K562 (cell line): ENCODE data around the gene PPP1R10. TPM values are rescaled to one million over a fixed set of nuclear protein-coding genes. Genes with fewer than 3 reads are reported as not detected.

Experiments
- GABPA ChIP-seq: fragments of 200-800 bp; sonication (Bioruptor generic); conservative IDR thresholded peaks from 2 replicates; pipeline ENCODE4 v1.6.1; 2016; ENCODE audit warnings: low read depth, missing genetic modification characterization, missing compliant biosample characterization
- KDM5B ChIP-seq: fragments of 200-600 bp; sonication (generic); IDR thresholded peaks from 2 replicates; pipeline ENCODE4 v1.6.1; 2012; ENCODE audit warnings: low read depth, mild to moderate bottlenecking, moderate library complexity, low read length, control low read depth, inconsistent platforms; ENCODE audit not compliant: insufficient replicate concordance
- NFIX ChIP-seq: fragments of 250-450 bp; sonication (Bioruptor Pico); IDR thresholded peaks from 2 replicates; pipeline ENCODE4 v1.4.0; 2020; ENCODE audit warnings: low read depth, mild to moderate bottlenecking, moderate library complexity
- PURB ChIP-seq: sonication (generic); formaldehyde crosslinking; IDR thresholded peaks from 2 replicates; pipeline ENCODE4 v1.9.0; 2021; ENCODE audit warnings: low read depth, mild to moderate bottlenecking, missing genetic modification reagents
- ZBTB1 ChIP-seq: sonication (generic); formaldehyde crosslinking; IDR thresholded peaks from 2 replicates; pipeline ENCODE4 v1.8.1; 2023; ENCODE audit warnings: missing genetic modification reagents, low read depth, mild to moderate bottlenecking, borderline replicate concordance
- ZNF146 ChIP-seq: IDR thresholded peaks from one replicate; pipeline ENCODE4 v1.6.1; 2018; ENCODE audit warnings: missing compliant biosample characterization; ENCODE audit not compliant: unreplicated experiment
- ZNF175 ChIP-seq: fragments of 200-800 bp; sonication (Bioruptor generic); IDR thresholded peaks from 2 replicates; pipeline ENCODE4 v1.6.1; 2016; ENCODE audit warnings: low read depth, mild to moderate bottlenecking, missing genetic modification characterization, missing compliant biosample characterization
- ZNF408 ChIP-seq: fragments of 250-450 bp; sonication (Bioruptor Pico); IDR thresholded peaks from 2 replicates; pipeline ENCODE4 v1.4.0; 2020; ENCODE audit warnings: low read depth, mild to moderate bottlenecking, moderate library complexity
- ZNF551 ChIP-seq: fragments of 250-450 bp; sonication (Bioruptor Pico); IDR thresholded peaks from 2 replicates; pipeline ENCODE4 v1.5.0; 2021; ENCODE audit warnings: mild to moderate bottlenecking, moderate library complexity
- ZNF695 ChIP-seq: fragments of 450-650 bp; formaldehyde crosslinking; IDR thresholded peaks from 2 replicates; pipeline ENCODE4 v1.4.0; 2020; ENCODE audit warnings: mild to moderate bottlenecking, moderate library complexity
- polyA plus RNA-seq, 8 experiments: library from polyadenylated mRNA; depleted of rRNA in 4 of 8; stranded (reverse) in 5 of 8; unstranded in 3 of 8; fragments of >200 nt; fragmentation: Nextera tagmentation in 2 of 8; fragmentation: Illumina TruSeq in 1 of 8; extraction: Ambion mirVana in 2 of 8; extraction: Trizol in 1 of 8; gene quantifications; 2 replicates each; pipeline versions ENCODE4 v1.2.1 to v1.2.3, GENCODE V29; 2011 to 2014; ENCODE audit warnings: inconsistent platforms in 1 of 8, missing spikeins in 1 of 8
- total RNA-seq, 7 experiments: library from RNA; depleted of rRNA in 6 of 7; stranded (reverse); fragments of >200 nt in 6 of 7; fragmentation: Illumina TruSeq in 2 of 7; extraction: Trizol in 2 of 7; gene quantifications; 2 replicates each; pipeline versions ENCODE4 v1.2.1 to v1.2.3, GENCODE V29; 2011 to 2021; ENCODE audit warnings: low replicate concordance in 1 of 7
- TF ChIP-seq, protein P1 (sequence below), 2 experiments: fragments of 450-650 bp in 1 of 2; sonication (generic) in 1 of 2; formaldehyde crosslinking in 1 of 2; IDR thresholded peaks; 2 replicates each; pipeline versions ENCODE4 v1.7.1 to v1.9.0; 2016 to 2022; ENCODE audit warnings: inconsistent platforms in 1 of 2, mild to moderate bottlenecking in 1 of 2, missing genetic modification reagents in 1 of 2
- TF ChIP-seq, protein P2 (sequence below): sonication (generic); formaldehyde crosslinking; IDR thresholded peaks from 2 replicates; pipeline ENCODE4 v1.8.1; 2023; ENCODE audit warnings: mild to moderate bottlenecking, missing genetic modification reagents, moderate library complexity
- TF ChIP-seq, protein P3 (sequence below): fragments of 250-450 bp; sonication (Bioruptor Pico); IDR thresholded peaks from 2 replicates; pipeline ENCODE4 v1.9.0; 2021; ENCODE audit warnings: mild to moderate bottlenecking, inconsistent platforms

Gene PPP1R10
- total and polyA plus RNA-seq, 9 of the 15 experiments (the other 6 are each of a cell fraction or from before 2014, with no cell fraction given): 14.1 to 65.5 (median 32.6) TPM

DNA sequence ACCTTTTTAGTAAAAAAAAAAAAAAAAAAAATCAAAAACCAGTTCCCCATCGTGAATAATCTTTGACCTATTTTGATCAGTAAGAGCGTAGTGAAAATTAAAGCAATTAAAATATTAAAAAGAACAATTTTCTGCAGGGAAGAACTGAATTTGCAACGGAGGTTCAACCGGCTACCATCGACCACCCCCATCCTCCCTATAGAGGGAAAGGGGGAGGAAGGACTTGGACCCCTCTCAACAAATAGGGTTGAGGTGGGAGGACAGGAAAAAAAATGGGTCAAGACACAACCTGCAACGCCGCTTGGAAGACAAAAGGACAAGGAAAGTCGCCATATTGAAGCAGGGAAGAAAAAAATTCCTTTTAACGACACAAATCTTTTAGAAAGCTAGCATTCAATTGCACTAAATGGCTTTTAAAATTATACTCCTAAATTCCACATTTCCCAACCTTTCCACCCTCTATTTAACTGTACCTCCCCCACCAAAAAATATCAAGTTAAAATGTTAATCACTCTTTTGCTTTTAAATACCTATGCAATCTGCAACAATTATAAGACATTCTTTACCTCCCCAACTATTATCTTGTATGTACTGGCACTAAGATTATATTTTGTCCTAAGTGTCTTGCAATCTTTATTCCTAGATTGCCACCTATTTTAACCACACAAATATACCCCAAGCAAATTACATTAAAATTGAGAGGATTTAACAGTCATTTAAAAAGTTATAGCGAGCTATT, 1.7 kb downstream of the PPP1R10 start (continued):
- TF ChIP-seq, protein P1, sequence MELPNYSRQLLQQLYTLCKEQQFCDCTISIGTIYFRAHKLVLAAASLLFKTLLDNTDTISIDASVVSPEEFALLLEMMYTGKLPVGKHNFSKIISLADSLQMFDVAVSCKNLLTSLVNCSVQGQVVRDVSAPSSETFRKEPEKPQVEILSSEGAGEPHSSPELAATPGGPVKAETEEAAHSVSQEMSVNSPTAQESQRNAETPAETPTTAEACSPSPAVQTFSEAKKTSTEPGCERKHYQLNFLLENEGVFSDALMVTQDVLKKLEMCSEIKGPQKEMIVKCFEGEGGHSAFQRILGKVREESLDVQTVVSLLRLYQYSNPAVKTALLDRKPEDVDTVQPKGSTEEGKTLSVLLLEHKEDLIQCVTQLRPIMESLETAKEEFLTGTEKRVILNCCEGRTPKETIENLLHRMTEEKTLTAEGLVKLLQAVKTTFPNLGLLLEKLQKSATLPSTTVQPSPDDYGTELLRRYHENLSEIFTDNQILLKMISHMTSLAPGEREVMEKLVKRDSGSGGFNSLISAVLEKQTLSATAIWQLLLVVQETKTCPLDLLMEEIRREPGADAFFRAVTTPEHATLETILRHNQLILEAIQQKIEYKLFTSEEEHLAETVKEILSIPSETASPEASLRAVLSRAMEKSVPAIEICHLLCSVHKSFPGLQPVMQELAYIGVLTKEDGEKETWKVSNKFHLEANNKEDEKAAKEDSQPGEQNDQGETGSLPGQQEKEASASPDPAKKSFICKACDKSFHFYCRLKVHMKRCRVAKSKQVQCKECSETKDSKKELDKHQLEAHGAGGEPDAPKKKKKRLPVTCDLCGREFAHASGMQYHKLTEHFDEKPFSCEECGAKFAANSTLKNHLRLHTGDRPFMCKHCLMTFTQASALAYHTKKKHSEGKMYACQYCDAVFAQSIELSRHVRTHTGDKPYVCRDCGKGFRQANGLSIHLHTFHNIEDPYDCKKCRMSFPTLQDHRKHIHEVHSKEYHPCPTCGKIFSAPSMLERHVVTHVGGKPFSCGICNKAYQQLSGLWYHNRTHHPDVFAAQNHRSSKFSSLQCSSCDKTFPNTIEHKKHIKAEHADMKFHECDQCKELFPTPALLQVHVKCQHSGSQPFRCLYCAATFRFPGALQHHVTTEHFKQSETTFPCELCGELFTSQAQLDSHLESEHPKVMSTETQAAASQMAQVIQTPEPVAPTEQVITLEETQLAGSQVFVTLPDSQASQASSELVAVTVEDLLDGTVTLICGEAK (IDR thresholded peaks at IDR 0.05): peak; percentile 36; the same call in 1 of the 2 replicates
- TF ChIP-seq, protein P1 (CRISPR knock-in tag; IDR thresholded peaks at IDR 0.05): no peak
- TF ChIP-seq, protein P2, sequence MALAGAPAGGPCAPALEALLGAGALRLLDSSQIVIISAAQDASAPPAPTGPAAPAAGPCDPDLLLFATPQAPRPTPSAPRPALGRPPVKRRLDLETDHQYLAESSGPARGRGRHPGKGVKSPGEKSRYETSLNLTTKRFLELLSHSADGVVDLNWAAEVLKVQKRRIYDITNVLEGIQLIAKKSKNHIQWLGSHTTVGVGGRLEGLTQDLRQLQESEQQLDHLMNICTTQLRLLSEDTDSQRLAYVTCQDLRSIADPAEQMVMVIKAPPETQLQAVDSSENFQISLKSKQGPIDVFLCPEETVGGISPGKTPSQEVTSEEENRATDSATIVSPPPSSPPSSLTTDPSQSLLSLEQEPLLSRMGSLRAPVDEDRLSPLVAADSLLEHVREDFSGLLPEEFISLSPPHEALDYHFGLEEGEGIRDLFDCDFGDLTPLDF (CRISPR knock-in tag): no peak
- TF ChIP-seq ZNF408 (CRISPR knock-in tag) (no peak), ZBTB1 (CRISPR knock-in tag) (no peak), ZNF551 (CRISPR knock-in tag) (peak; percentile 89), ZNF175 (CRISPR knock-in tag) (peak; percentile 91), GABPA (tag) (peak; percentile 63), PURB (CRISPR knock-in tag) (no peak), KDM5B (no peak), NFIX (CRISPR knock-in tag) (0 out of 2 replicates have a peak, but pooled peaks have one; percentile 0), ZNF695 (CRISPR knock-in tag) (no peak), ZNF146 (CRISPR knock-in tag) (no peak)
- TF ChIP-seq, protein P3, sequence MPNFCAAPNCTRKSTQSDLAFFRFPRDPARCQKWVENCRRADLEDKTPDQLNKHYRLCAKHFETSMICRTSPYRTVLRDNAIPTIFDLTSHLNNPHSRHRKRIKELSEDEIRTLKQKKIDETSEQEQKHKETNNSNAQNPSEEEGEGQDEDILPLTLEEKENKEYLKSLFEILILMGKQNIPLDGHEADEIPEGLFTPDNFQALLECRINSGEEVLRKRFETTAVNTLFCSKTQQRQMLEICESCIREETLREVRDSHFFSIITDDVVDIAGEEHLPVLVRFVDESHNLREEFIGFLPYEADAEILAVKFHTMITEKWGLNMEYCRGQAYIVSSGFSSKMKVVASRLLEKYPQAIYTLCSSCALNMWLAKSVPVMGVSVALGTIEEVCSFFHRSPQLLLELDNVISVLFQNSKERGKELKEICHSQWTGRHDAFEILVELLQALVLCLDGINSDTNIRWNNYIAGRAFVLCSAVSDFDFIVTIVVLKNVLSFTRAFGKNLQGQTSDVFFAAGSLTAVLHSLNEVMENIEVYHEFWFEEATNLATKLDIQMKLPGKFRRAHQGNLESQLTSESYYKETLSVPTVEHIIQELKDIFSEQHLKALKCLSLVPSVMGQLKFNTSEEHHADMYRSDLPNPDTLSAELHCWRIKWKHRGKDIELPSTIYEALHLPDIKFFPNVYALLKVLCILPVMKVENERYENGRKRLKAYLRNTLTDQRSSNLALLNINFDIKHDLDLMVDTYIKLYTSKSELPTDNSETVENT (CRISPR knock-in tag): no peak
